Heart right ventricle (tissue), 16 donors: ENCODE measurements around the gene CDC73. TPM values are rescaled to one million over a fixed set of nuclear protein-coding genes. Genes with fewer than 3 reads are reported as not detected.

ENCODE experiments used
- ATAC-seq, 8 donors: fragments of 200-7000 bp; cut with Tn5 transposase; one replicate each; pipeline ENCODE4 v1.9.1; 2020; ENCODE audit warnings: mild to moderate bottlenecking in 8 of 8, moderate library complexity in 8 of 8, moderate number of reproducible peaks in 1 of 8
- DNase-seq, 2 donors: peaks; one replicate each; pipeline ENCODE4 v3.0.0-alpha.2; 2020
- H3K27ac ChIP-seq, 10 donors: fragments of 200-600 bp; sonication (generic) in 2 of 10; one replicate each; pipeline versions ENCODE4 v1.5.0 to v1.8.0; 2020 to 2022; ENCODE audit warnings: mild to moderate bottlenecking in 3 of 10
- H3K27me3 ChIP-seq, 7 donors: fragments of 200-600 bp; one replicate each; pipeline ENCODE4 v1.8.0; 2021 to 2022; ENCODE audit warnings: mild to moderate bottlenecking in 2 of 7
- H3K36me3 ChIP-seq, 9 donors: fragments of 200-600 bp; sonication (generic) in 1 of 9; one replicate each; pipeline versions ENCODE4 v1.5.0 to v1.8.0; 2020 to 2022; ENCODE audit warnings: mild to moderate bottlenecking in 2 of 9
- H3K4me1 ChIP-seq, 9 donors: fragments of 200-600 bp; sonication (generic) in 1 of 9; one replicate each; pipeline versions ENCODE4 v1.5.0 to v1.8.0; 2020 to 2022; ENCODE audit warnings: mild to moderate bottlenecking in 4 of 9
- H3K4me3 ChIP-seq, 10 donors: fragments of 200-600 bp; sonication (generic) in 2 of 10; one replicate each; pipeline versions ENCODE4 v1.5.0 to v1.8.0; 2020 to 2022; ENCODE audit warnings: mild to moderate bottlenecking in 7 of 10, moderate library complexity in 2 of 10
- H3K9me3 ChIP-seq, 11 donors: fragments of 200-600 bp in 10 of 11; sonication (generic) in 2 of 11; one replicate each; pipeline versions ENCODE4 v1.5.0 to v1.8.0; 2013 to 2022; ENCODE audit warnings: mild to moderate bottlenecking in 2 of 11, control low read depth in 1 of 11, moderate library complexity in 1 of 11
- WGBS, 2 donors: extraction: QIAGEN DNeasy Blood & Tissue Kit; methylation state at CpG; one replicate each; pipeline ENCODE4 v1.1.7; 2013; ENCODE audit warnings: inconsistent platforms in 1 of 2; 5-methylcytosine and 5-hydroxymethylcytosine counted together
- intact Hi-C, 10 donors: fragments of 100-400 bp; cut with DNase I; formaldehyde crosslinking; loops; one replicate each; pipeline versions ENCODE4 v1.11.1 to v1.14.2; 2022
- polyA plus RNA-seq, 2 donors: library from polyadenylated mRNA; stranded (reverse); fragments of 200-250 nt; gene quantifications; one replicate each; pipeline ENCODE4 v1.2.3, GENCODE V29; 2013
- total RNA-seq, 10 donors: library from RNA; stranded (reverse); fragmentation: NEBNext Ultra II Directional in 3 of 10; extraction: Animal tissue kit (Norgen Biotek cat#: 25700) in 3 of 10; gene quantifications; one replicate each; pipeline versions ENCODE4 v1.2.1 to v1.2.4, GENCODE V29; 2021 to 2023
- TF ChIP-seq, protein P1 (sequence below), 9 donors: fragments of 200-600 bp; sonication (generic) in 2 of 9; IDR thresholded peaks; one replicate each; pipeline versions ENCODE4 v1.5.0 to v1.8.0; 2021 to 2022; ENCODE audit warnings: antibody characterized with exemption in 9 of 9, mild to moderate bottlenecking in 5 of 9, moderate library complexity in 1 of 9
- donor health status: Arrhythmogenic right ventricular cardiomyopathy.
- donor health status: ischemic (EF 13 %, LVEDD 7.1; RV severe dilation, severe dysfunction).
- donor health status: healthy with polysubstance abuse.
- donor health status: DM: no; HTN: yes; CAD: no.
- donor health status: DM: no; HTN: no; CAD: no.
- donor health status: ischemic (EF 25% LVEDD 6.9; RV normal size, moderate dysfunction).
- donor health status: ischemic (EF 25% LVEDD 5.7; RV mildly dilated, moderate dysfunction).
- donor health status: healthy.
- donor health status: DM: yes; HTN: yes; CAD: no.
- donor health status: Ischemic cardiomyopathy.
- donor health status: ischemic (EF 35%, LVEDD 5.7; RV mildly dilated, moderate dysfunction).
- donor health status: nonischemic (EF 11% LVEDD 7.7; RV severe dilation, severe dysfunction).
- donor health status: DM: yes; HTN: yes; CAD: no.
- donor health status: PGD.
- donor health status: ischemic (EF 29% LVEDD 5.4; RV normal size, mild dysfunction).
- donor health status: nonischemic (EF 23%, LVEDD 6.1; RV moderate dilation, normal function).

CDC73 gene
- total and polyA plus RNA-seq, 12 donors: 9.2 to 70.2 (median 54.2) TPM

DNA sequence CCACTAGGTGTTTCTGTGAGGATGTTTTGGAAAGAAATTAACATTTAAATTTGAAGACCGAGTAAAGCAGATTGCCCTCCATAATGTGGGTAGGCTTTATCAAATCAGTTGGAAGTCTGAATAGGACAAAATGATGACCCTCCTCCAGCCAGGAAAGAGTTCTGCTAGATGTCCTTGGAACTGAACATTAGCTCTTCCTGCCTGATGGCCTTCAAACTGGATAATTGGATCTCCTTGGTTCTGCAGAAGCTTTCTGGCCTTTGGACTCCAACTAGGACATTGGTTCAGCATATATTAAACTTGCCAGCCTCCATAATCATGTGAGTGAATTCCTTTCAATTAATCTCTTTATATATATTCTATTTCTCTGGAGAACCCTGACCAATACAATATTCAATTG is 12.2 kb upstream of the CDC73 start:
- no peak overlapping the region for H3K27ac ChIP-seq
- H3K36me3 ChIP-seq: no peaks in the 10 kb centered on the region
- no peaks in the 10 kb centered on the region for H3K27me3 ChIP-seq
- 91 to 93% methylated on average over 1 of the region's 1 CpG for WGBS, 2 donors
- intact Hi-C loops: loop anchor here in 1 of 10 donors (10.0 kb wide), 1 partner anchor 635 kb away; no protein-coding TSS in a partner anchor
- no peak overlapping the region for H3K4me3 ChIP-seq
- ATAC-seq: no peak
- no peak for DNase-seq
- TF ChIP-seq, protein P1, sequence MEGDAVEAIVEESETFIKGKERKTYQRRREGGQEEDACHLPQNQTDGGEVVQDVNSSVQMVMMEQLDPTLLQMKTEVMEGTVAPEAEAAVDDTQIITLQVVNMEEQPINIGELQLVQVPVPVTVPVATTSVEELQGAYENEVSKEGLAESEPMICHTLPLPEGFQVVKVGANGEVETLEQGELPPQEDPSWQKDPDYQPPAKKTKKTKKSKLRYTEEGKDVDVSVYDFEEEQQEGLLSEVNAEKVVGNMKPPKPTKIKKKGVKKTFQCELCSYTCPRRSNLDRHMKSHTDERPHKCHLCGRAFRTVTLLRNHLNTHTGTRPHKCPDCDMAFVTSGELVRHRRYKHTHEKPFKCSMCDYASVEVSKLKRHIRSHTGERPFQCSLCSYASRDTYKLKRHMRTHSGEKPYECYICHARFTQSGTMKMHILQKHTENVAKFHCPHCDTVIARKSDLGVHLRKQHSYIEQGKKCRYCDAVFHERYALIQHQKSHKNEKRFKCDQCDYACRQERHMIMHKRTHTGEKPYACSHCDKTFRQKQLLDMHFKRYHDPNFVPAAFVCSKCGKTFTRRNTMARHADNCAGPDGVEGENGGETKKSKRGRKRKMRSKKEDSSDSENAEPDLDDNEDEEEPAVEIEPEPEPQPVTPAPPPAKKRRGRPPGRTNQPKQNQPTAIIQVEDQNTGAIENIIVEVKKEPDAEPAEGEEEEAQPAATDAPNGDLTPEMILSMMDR (IDR thresholded peaks at IDR 0.05): no peak
- peaks cover 0 to 19% (median 6%) of the 10 kb centered on the region in 9 donors for H3K4me1 ChIP-seq
- H3K9me3 ChIP-seq: no peaks in the 10 kb centered on the region

DNA sequence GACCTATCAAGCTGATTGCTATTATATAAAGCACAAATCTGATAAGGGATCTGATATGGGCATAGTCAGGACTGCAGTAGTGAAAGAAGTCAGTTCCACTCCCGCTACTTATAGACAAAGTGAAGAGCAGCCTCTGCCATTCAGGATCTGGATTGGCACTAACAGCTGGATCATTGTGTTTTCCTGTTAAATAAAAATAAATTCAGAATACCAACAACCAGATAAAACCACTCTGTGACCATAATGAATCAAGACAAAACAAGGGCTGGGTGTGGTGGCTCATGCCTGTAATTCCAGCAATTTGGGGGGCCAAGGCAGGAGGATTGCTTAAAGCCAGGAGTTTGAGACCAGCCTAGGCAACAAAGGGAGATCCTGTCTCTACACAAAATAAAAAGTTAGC is 11.6 kb upstream of the CDC73 start:
- peaks cover 0 to 21% (median 6%) of the 10 kb centered on the region in 9 donors for H3K4me1 ChIP-seq
- TF ChIP-seq, protein P1 (IDR thresholded peaks at IDR 0.05): no peak
- H3K27ac ChIP-seq: no peak overlapping the region
- DNase-seq: no peak
- WGBS, 2 donors: 93 to 95% methylated on average over 1 of the region's 1 CpG
- H3K4me3 ChIP-seq: no peak overlapping the region
- H3K27me3 ChIP-seq: no peaks in the 10 kb centered on the region
- H3K9me3 ChIP-seq: no peaks in the 10 kb centered on the region
- intact Hi-C loops: no loop called here
- H3K36me3 ChIP-seq: no peaks in the 10 kb centered on the region
- no peak for ATAC-seq

DNA sequence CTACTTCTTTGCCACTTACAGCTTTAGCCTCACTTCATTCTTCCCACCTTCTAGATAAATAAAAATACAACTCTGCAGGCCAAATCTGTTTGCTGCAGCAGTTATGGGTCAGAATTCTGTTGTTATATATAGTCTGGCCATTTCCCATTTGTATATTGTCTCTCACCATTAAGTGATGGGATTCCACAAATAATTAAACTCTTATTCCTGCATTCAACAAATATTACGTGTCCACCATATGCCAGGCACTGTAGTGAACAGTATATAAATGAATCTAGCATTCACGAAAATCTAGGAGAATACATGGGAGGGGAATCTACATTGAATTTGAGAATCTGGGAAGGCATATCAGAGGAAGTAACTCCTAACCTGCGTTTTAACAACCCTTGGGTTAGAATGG is 11.0 kb upstream of the CDC73 start:
- DNase-seq (no peak), ATAC-seq (no peak)
- Histone ChIP-seq H3K27ac (no peak overlapping the region), H3K27me3 (no peaks in the 10 kb centered on the region), H3K4me1 (peaks cover 0 to 24% (median 6%) of the 10 kb centered on the region in 9 donors), H3K36me3 (no peaks in the 10 kb centered on the region), H3K4me3 (no peak overlapping the region), H3K9me3 (no peaks in the 10 kb centered on the region)
- WGBS, 2 donors: 87 to 90% methylated on average over 3 of the region's 3 CpGs
- TF ChIP-seq, protein P1 (IDR thresholded peaks at IDR 0.05): no peak
- intact Hi-C loops: no loop called here

DNA sequence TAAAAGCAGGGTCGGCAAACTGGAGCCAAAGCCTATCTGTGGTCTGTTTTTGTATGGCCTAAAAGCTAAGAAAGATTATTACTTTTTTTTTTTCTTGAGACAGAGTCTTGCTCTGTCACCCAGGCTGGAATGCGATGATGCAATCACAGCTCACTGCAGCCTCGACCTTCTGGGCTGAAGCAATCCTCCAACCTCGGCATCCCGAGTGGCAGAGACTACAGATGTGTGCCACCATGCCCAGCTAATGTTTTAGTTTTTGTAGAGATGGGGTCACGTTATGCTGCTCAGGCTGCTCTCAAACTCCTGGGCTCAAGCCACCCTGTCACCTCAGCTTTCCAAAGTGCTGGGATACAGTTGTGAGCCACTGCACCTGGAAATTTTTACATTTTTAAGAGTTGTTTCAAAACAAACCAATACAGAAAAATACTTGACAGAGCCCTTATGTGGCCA is 10.2 kb upstream of the CDC73 start:
- WGBS, 2 donors: 33 to 40% methylated on average over 6 of the region's 6 CpGs
- H3K36me3 ChIP-seq: no peaks in the 10 kb centered on the region
- no peaks in the 10 kb centered on the region for H3K27me3 ChIP-seq
- no peaks in the 10 kb centered on the region for H3K9me3 ChIP-seq
- peak overlapping the region in 1 of 10 donors; percentile 7 for H3K27ac ChIP-seq
- no peak overlapping the region for H3K4me3 ChIP-seq
- ATAC-seq (peak; percentile 37 to 72 (median 54)), DNase-seq (peak in 1 of 2 donors; percentile 32)
- TF ChIP-seq, protein P1 (IDR thresholded peaks at IDR 0.05): no peak
- intact Hi-C loops: no loop called here
- H3K4me1 ChIP-seq: peaks cover 0 to 23% (median 6%) of the 10 kb centered on the region in 9 donors
